HEK293 (cell line): ENCODE data around the gene GOLGA6L10.
"Not testable (repeated sequence)": the region's sequence is repeated elsewhere in the genome, so short reads cannot be mapped to it uniquely, and the experiment has no call there.

Experiments used
- BCL11B ChIP-seq: fragments of 450-650 bp; formaldehyde crosslinking; IDR thresholded peaks from 2 replicates; pipeline ENCODE4 v1.5.1; 2016; ENCODE audit warnings: low read depth, missing biosample characterization, missing genetic modification characterization
- SP2 ChIP-seq: fragments of 450-650 bp; formaldehyde crosslinking; IDR thresholded peaks from 2 replicates; pipeline ENCODE4 v1.5.1; 2016; ENCODE audit warnings: missing biosample characterization, missing genetic modification characterization
- YY1 ChIP-seq: fragments of 450-650 bp; formaldehyde crosslinking; IDR thresholded peaks from 2 replicates; pipeline ENCODE4 v1.5.1; 2018; ENCODE audit warnings: missing biosample characterization, missing genetic modification characterization
- ZNF292 ChIP-seq: fragments of 450-650 bp; formaldehyde crosslinking; IDR thresholded peaks from 2 replicates; pipeline ENCODE4 v1.5.1; 2016; ENCODE audit warnings: low read depth, missing biosample characterization, missing genetic modification characterization, borderline replicate concordance
- ZNF76 ChIP-seq: fragments of 450-650 bp; formaldehyde crosslinking; IDR thresholded peaks from 2 replicates; pipeline ENCODE4; 2016; ENCODE audit warnings: low read depth, missing biosample characterization, missing genetic modification characterization, borderline replicate concordance
- TF ChIP-seq, protein P1 (sequence below): fragments of 450-650 bp; formaldehyde crosslinking; IDR thresholded peaks from 2 replicates; pipeline ENCODE4 v1.5.1; 2016; ENCODE audit warnings: missing biosample characterization, missing genetic modification characterization
- TF ChIP-seq, protein P2 (sequence below): fragments of 450-650 bp; formaldehyde crosslinking; IDR thresholded peaks from 2 replicates; pipeline ENCODE4 v1.5.1; 2016; ENCODE audit warnings: missing biosample characterization, missing genetic modification characterization
- TF ChIP-seq, protein P3 (sequence below): fragments of 450-650 bp; formaldehyde crosslinking; IDR thresholded peaks from 2 replicates; pipeline ENCODE4 v1.5.1; 2016; ENCODE audit warnings: missing biosample characterization, missing genetic modification characterization
- TF ChIP-seq, protein P4 (sequence below): fragments of 450-650 bp; formaldehyde crosslinking; IDR thresholded peaks from 2 replicates; pipeline ENCODE4 v1.5.1; 2017; ENCODE audit warnings: missing biosample characterization, mild to moderate bottlenecking, missing genetic modification characterization, moderate library complexity
- TF ChIP-seq, protein P5 (sequence below): fragments of 450-650 bp; formaldehyde crosslinking; IDR thresholded peaks from 2 replicates; pipeline ENCODE4 v1.5.1; 2016; ENCODE audit warnings: missing biosample characterization, missing genetic modification characterization
- TF ChIP-seq, protein P6 (sequence below): fragments of 450-650 bp; formaldehyde crosslinking; IDR thresholded peaks from 2 replicates; pipeline ENCODE4 v1.5.1; 2016; ENCODE audit warnings: missing biosample characterization, missing genetic modification characterization

DNA sequence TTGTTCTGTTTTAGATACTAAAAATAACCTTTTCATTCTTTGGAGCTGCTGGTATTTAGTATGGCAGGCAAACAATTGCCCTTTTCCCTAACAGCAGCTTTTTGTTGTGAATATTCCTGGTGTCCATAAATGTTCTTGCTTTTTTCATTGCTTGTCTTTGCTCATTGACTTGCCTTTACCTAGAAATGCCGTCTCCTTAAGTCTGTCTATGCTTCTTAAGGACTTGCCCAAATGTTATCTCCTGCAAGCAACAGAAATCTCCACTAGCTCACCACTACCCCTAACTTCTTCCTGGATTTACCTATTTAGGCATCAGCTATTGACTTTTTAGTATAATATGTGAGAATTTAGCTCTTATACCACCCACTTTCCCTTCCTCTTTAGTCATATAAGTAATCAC is 42.8 kb upstream of the GOLGA6L10 start:
- TF ChIP-seq BCL11B (tag by site-specific recombination); ZNF76 (tag by site-specific recombination); SP2 (tag by site-specific recombination); YY1; ZNF292 (tag by site-specific recombination): not testable (repeated sequence)
- TF ChIP-seq, protein P1, sequence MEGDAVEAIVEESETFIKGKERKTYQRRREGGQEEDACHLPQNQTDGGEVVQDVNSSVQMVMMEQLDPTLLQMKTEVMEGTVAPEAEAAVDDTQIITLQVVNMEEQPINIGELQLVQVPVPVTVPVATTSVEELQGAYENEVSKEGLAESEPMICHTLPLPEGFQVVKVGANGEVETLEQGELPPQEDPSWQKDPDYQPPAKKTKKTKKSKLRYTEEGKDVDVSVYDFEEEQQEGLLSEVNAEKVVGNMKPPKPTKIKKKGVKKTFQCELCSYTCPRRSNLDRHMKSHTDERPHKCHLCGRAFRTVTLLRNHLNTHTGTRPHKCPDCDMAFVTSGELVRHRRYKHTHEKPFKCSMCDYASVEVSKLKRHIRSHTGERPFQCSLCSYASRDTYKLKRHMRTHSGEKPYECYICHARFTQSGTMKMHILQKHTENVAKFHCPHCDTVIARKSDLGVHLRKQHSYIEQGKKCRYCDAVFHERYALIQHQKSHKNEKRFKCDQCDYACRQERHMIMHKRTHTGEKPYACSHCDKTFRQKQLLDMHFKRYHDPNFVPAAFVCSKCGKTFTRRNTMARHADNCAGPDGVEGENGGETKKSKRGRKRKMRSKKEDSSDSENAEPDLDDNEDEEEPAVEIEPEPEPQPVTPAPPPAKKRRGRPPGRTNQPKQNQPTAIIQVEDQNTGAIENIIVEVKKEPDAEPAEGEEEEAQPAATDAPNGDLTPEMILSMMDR (tag by site-specific recombination), result not testable (repeated sequence)
- TF ChIP-seq, protein P2, sequence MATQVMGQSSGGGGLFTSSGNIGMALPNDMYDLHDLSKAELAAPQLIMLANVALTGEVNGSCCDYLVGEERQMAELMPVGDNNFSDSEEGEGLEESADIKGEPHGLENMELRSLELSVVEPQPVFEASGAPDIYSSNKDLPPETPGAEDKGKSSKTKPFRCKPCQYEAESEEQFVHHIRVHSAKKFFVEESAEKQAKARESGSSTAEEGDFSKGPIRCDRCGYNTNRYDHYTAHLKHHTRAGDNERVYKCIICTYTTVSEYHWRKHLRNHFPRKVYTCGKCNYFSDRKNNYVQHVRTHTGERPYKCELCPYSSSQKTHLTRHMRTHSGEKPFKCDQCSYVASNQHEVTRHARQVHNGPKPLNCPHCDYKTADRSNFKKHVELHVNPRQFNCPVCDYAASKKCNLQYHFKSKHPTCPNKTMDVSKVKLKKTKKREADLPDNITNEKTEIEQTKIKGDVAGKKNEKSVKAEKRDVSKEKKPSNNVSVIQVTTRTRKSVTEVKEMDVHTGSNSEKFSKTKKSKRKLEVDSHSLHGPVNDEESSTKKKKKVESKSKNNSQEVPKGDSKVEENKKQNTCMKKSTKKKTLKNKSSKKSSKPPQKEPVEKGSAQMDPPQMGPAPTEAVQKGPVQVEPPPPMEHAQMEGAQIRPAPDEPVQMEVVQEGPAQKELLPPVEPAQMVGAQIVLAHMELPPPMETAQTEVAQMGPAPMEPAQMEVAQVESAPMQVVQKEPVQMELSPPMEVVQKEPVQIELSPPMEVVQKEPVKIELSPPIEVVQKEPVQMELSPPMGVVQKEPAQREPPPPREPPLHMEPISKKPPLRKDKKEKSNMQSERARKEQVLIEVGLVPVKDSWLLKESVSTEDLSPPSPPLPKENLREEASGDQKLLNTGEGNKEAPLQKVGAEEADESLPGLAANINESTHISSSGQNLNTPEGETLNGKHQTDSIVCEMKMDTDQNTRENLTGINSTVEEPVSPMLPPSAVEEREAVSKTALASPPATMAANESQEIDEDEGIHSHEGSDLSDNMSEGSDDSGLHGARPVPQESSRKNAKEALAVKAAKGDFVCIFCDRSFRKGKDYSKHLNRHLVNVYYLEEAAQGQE (tag by site-specific recombination), result not testable (repeated sequence)
- TF ChIP-seq, protein P3, sequence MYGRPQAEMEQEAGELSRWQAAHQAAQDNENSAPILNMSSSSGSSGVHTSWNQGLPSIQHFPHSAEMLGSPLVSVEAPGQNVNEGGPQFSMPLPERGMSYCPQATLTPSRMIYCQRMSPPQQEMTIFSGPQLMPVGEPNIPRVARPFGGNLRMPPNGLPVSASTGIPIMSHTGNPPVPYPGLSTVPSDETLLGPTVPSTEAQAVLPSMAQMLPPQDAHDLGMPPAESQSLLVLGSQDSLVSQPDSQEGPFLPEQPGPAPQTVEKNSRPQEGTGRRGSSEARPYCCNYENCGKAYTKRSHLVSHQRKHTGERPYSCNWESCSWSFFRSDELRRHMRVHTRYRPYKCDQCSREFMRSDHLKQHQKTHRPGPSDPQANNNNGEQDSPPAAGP (tag by site-specific recombination), result not testable (repeated sequence)
- TF ChIP-seq, protein P4, sequence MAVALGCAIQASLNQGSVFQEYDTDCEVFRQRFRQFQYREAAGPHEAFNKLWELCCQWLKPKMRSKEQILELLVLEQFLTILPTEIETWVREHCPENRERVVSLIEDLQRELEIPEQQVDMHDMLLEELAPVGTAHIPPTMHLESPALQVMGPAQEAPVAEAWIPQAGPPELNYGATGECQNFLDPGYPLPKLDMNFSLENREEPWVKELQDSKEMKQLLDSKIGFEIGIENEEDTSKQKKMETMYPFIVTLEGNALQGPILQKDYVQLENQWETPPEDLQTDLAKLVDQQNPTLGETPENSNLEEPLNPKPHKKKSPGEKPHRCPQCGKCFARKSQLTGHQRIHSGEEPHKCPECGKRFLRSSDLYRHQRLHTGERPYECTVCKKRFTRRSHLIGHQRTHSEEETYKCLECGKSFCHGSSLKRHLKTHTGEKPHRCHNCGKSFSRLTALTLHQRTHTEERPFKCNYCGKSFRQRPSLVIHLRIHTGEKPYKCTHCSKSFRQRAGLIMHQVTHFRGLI (tag by site-specific recombination), result not testable (repeated sequence)
- TF ChIP-seq, protein P5, sequence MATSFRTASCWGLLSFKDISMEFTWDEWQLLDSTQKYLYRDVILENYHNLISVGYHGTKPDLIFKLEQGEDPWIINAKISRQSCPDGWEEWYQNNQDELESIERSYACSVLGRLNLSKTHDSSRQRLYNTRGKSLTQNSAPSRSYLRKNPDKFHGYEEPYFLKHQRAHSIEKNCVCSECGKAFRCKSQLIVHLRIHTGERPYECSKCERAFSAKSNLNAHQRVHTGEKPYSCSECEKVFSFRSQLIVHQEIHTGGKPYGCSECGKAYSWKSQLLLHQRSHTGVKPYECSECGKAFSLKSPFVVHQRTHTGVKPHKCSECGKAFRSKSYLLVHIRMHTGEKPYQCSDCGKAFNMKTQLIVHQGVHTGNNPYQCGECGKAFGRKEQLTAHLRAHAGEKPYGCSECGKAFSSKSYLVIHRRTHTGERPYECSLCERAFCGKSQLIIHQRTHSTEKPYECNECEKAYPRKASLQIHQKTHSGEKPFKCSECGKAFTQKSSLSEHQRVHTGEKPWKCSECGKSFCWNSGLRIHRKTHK (tag by site-specific recombination), result not testable (repeated sequence)
- TF ChIP-seq, protein P6, sequence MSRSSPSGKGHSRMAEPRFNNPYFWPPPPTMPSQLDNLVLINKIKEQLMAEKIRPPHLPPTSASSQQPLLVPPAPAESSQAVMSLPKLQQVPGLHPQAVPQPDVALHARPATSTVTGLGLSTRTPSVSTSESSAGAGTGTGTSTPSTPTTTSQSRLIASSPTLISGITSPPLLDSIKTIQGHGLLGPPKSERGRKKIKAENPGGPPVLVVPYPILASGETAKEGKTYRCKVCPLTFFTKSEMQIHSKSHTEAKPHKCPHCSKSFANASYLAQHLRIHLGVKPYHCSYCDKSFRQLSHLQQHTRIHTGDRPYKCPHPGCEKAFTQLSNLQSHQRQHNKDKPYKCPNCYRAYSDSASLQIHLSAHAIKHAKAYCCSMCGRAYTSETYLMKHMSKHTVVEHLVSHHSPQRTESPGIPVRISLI (tag by site-specific recombination), result not testable (repeated sequence)
